Activated T-cell treated with anti-CD3 and anti-CD28 coated beads, Interleukin-2, amount 50 U/mL, for 24 hours (primary cell): ENCODE results near the gene CCN5.
A peak's percentile ranks its signal among the peaks of the same experiment; 100 is the strongest.

Experiments
- DNase-seq: peaks from one replicate; pipeline ENCODE4 v3.0.0-alpha.2; 2020
- H3K27ac Mint-ChIP-seq: 2 replicates; pipeline ENCODE4 v1.8.0; 2020; ENCODE audit warnings: mild to moderate bottlenecking, mixed read lengths
- H3K27me3 Mint-ChIP-seq: 2 replicates; pipeline ENCODE4 v1.8.0; 2020; ENCODE audit warnings: mixed read lengths
- H3K36me3 Mint-ChIP-seq: 2 replicates; pipeline ENCODE4 v1.8.0; 2020; ENCODE audit warnings: low read depth, mixed read lengths
- H3K4me1 Mint-ChIP-seq: 2 replicates; pipeline ENCODE4 v1.8.0; 2020; ENCODE audit warnings: low read depth, mixed read lengths
- H3K4me3 Mint-ChIP-seq: 2 replicates; pipeline ENCODE4 v1.8.0; 2020; ENCODE audit warnings: mild to moderate bottlenecking, moderate library complexity, mixed read lengths
- H3K9me3 Mint-ChIP-seq: 2 replicates; pipeline ENCODE4 v1.8.0; 2020; ENCODE audit warnings: mixed read lengths

Gene CCN5

GRCh38 chr20:44733341-44734069, 18.3 kb downstream of the CCN5 start:
- Mint-ChIP-seq H3K27ac (no peak overlapping the region), H3K9me3 (no peaks in the 10 kb centered on the region), H3K27me3 (no peaks in the 10 kb centered on the region), H3K4me1 (peaks cover 28% of the 10 kb centered on the region), H3K4me3 (no peak overlapping the region), H3K36me3 (no peaks in the 10 kb centered on the region)
- DNase-seq: peak; percentile 67

GRCh38 chr20:44734938-44735337, 19.8 kb downstream of the CCN5 start:
- Mint-ChIP-seq H3K4me3 (no peak overlapping the region), H3K4me1 (peaks cover 32% of the 10 kb centered on the region), H3K36me3 (no peaks in the 10 kb centered on the region), H3K9me3 (no peaks in the 10 kb centered on the region), H3K27ac (no peak overlapping the region), H3K27me3 (no peaks in the 10 kb centered on the region)
- no peak for DNase-seq

GRCh38 chr20:44735816-44736169, 20.6 kb downstream of the CCN5 start:
- DNase-seq: no peak
- peaks cover 32% of the 10 kb centered on the region for H3K4me1 Mint-ChIP-seq
- no peaks in the 10 kb centered on the region for H3K27me3 Mint-ChIP-seq
- no peaks in the 10 kb centered on the region for H3K36me3 Mint-ChIP-seq
- H3K4me3 Mint-ChIP-seq: no peak overlapping the region
- H3K9me3 Mint-ChIP-seq: no peaks in the 10 kb centered on the region
- H3K27ac Mint-ChIP-seq: no peak overlapping the region

- Mint-ChIP-seq H3K36me3 (no peaks in the 10 kb centered on the region), H3K4me3 (no peak overlapping the region), H3K27me3 (no peaks in the 10 kb centered on the region), H3K4me1 (peaks cover 32% of the 10 kb centered on the region), H3K27ac (peak overlapping the region; percentile 62), H3K9me3 (no peaks in the 10 kb centered on the region)
- DNase-seq: peak; percentile 37
These were observed 21.2 kb downstream of the CCN5 start for GRCh38 chr20:44736170-44737021.

GRCh38 chr20:44737116-44737515, 21.9 kb downstream of the CCN5 start:
- H3K27ac Mint-ChIP-seq: no peak overlapping the region
- no peak for DNase-seq
- no peaks in the 10 kb centered on the region for H3K9me3 Mint-ChIP-seq
- no peaks in the 10 kb centered on the region for H3K36me3 Mint-ChIP-seq
- no peaks in the 10 kb centered on the region for H3K27me3 Mint-ChIP-seq
- no peak overlapping the region for H3K4me3 Mint-ChIP-seq
- peaks cover 28% of the 10 kb centered on the region for H3K4me1 Mint-ChIP-seq

- H3K27ac Mint-ChIP-seq: no peak overlapping the region
- no peaks in the 10 kb centered on the region for H3K36me3 Mint-ChIP-seq
- H3K4me3 Mint-ChIP-seq: peak overlapping the region; percentile 26
- DNase-seq: peak; percentile 42
- no peaks in the 10 kb centered on the region for H3K27me3 Mint-ChIP-seq
- H3K9me3 Mint-ChIP-seq: no peaks in the 10 kb centered on the region
- H3K4me1 Mint-ChIP-seq: peaks cover 16% of the 10 kb centered on the region
These were observed 23.8 kb downstream of the CCN5 start for GRCh38 chr20:44738813-44739477.

GRCh38 chr20:44739942-44740341, 24.8 kb downstream of the CCN5 start:
- DNase-seq: no peak
- no peaks in the 10 kb centered on the region for H3K36me3 Mint-ChIP-seq
- H3K9me3 Mint-ChIP-seq: no peaks in the 10 kb centered on the region
- H3K27ac Mint-ChIP-seq: no peak overlapping the region
- peaks cover 16% of the 10 kb centered on the region for H3K4me1 Mint-ChIP-seq
- H3K27me3 Mint-ChIP-seq: peaks cover 5% of the 10 kb centered on the region
- H3K4me3 Mint-ChIP-seq: no peak overlapping the region

- Mint-ChIP-seq H3K9me3 (no peaks in the 10 kb centered on the region), H3K36me3 (no peaks in the 10 kb centered on the region), H3K4me3 (no peak overlapping the region), H3K27ac (no peak overlapping the region), H3K27me3 (peaks cover 23% of the 10 kb centered on the region), H3K4me1 (peaks cover 15% of the 10 kb centered on the region)
- DNase-seq: no peak
These were observed 27.3 kb downstream of the CCN5 start for GRCh38 chr20:44742304-44743079.

- Mint-ChIP-seq H3K27ac (no peak overlapping the region), H3K9me3 (no peaks in the 10 kb centered on the region), H3K4me3 (no peak overlapping the region)
These were observed 28.0 kb downstream of the CCN5 start for GRCh38 chr20:44743080-44743701.

GRCh38 chr20:44743916-44744655, 28.9 kb downstream of the CCN5 start:
- DNase-seq: no peak
- Mint-ChIP-seq H3K4me1 (peaks cover 11% of the 10 kb centered on the region), H3K9me3 (no peaks in the 10 kb centered on the region), H3K36me3 (no peaks in the 10 kb centered on the region), H3K27ac (no peak overlapping the region), H3K4me3 (no peak overlapping the region), H3K27me3 (peaks cover 25% of the 10 kb centered on the region)

More at GRCh38 chr20:44743080-44743701, 28.0 kb downstream of the CCN5 start:
- Mint-ChIP-seq H3K36me3 (no peaks in the 10 kb centered on the region), H3K27me3 (peaks cover 24% of the 10 kb centered on the region), H3K4me1 (peaks cover 16% of the 10 kb centered on the region)
- no peak for DNase-seq

- no peaks in the 10 kb centered on the region for H3K9me3 Mint-ChIP-seq
- peak overlapping the region; percentile 34 for H3K4me3 Mint-ChIP-seq
- H3K27me3 Mint-ChIP-seq: peaks cover 33% of the 10 kb centered on the region
- no peak overlapping the region for H3K27ac Mint-ChIP-seq
- H3K4me1 Mint-ChIP-seq: peaks cover 11% of the 10 kb centered on the region
- no peak for DNase-seq
- H3K36me3 Mint-ChIP-seq: no peaks in the 10 kb centered on the region
These were observed 30.0 kb downstream of the CCN5 start for GRCh38 chr20:44745122-44745597.

- no peaks in the 10 kb centered on the region for H3K9me3 Mint-ChIP-seq
- DNase-seq: peak; percentile 74
- H3K4me3 Mint-ChIP-seq: peak within 1 kb of the TSS; percentile 69
- peaks cover 11% of the 10 kb centered on the region for H3K4me1 Mint-ChIP-seq
- H3K27ac Mint-ChIP-seq: peak within 1 kb of the TSS; percentile 64
- peaks cover 33% of the 10 kb centered on the region for H3K27me3 Mint-ChIP-seq
- no peaks in the 10 kb centered on the region for H3K36me3 Mint-ChIP-seq
These were observed 30.6 kb downstream of the CCN5 start, which contains the start of gene KCNK15 for GRCh38 chr20:44745598-44746366. TSS of gene KCNK15 (plus strand) at chr20:44745865. CDS start at chr20:44745911, 46 bp downstream.
